Kidney (tissue), 14 donors: ENCODE data around the gene MEF2B. TPM values are rescaled to one million over a fixed set of nuclear protein-coding genes. Genes with fewer than 3 reads are reported as not detected.

Source experiments
- DNase-seq, 5 donors: peaks; one replicate each; pipeline ENCODE4 v3.0.0-alpha.2; 2013 to 2020
- FAIRE-seq: peaks from 2 replicates; lab custom pipeline; 2012; peaks lifted over from hg19 to GRCh38; lab: Jason Lieb, UNC
- H3K27ac ChIP-seq, 2 donors: one replicate each; pipeline ENCODE4 v1.7.0; 2013; ENCODE audit warnings: low read depth in 2 of 2, low read length in 2 of 2, inconsistent platforms in 1 of 2
- H3K27me3 ChIP-seq: one replicate; pipeline ENCODE4 v1.7.1; 2013; ENCODE audit warnings: low read length, inconsistent platforms; ENCODE audit not compliant: control insufficient read depth, insufficient read depth
- H3K36me3 ChIP-seq, 3 donors: one replicate each; pipeline versions ENCODE4 v1.7.0 to v1.7.1; 2013; ENCODE audit warnings: low read length in 3 of 3, control low read depth in 1 of 3, inconsistent platforms in 1 of 3; ENCODE audit not compliant: insufficient read depth in 3 of 3, control insufficient read depth in 2 of 3
- H3K4me1 ChIP-seq, 3 donors: one replicate each; pipeline versions ENCODE4 v1.7.0 to v1.7.1; 2013; ENCODE audit warnings: low read length in 3 of 3, inconsistent platforms in 1 of 3, low read depth in 1 of 3; ENCODE audit not compliant: control insufficient read depth in 2 of 3, insufficient read depth in 2 of 3
- H3K4me3 ChIP-seq, 3 donors: one replicate each; pipeline versions ENCODE4 v1.7.0 to v1.8.1; 2013; ENCODE audit warnings: low read length in 3 of 3, control low read depth in 1 of 3, inconsistent platforms in 1 of 3
- H3K9ac ChIP-seq, 3 donors: one replicate each; pipeline versions ENCODE4 v1.7.0 to v1.7.1; 2013; ENCODE audit warnings: low read length in 3 of 3, control low read depth in 1 of 3, inconsistent platforms in 1 of 3
- H3K9me3 ChIP-seq, 3 donors: one replicate each; pipeline versions ENCODE4 v1.7.0 to v1.7.1; 2013; ENCODE audit warnings: low read length in 3 of 3, control low read depth in 1 of 3, inconsistent platforms in 1 of 3; ENCODE audit not compliant: control insufficient read depth in 2 of 3, insufficient read depth in 1 of 3
- intact Hi-C: fragments of 100-400 bp; cut with DNase I; formaldehyde crosslinking; loops from one replicate; pipeline ENCODE4 v1.11.1; 2022
- polyA plus RNA-seq: library from polyadenylated mRNA; stranded (reverse); fragments of 350-450 nt; fragmentation: Illumina TruSeq; extraction: RNeasy Lipid Tissue Mini Kit (QIAGEN cat#74804); gene quantifications from one replicate; pipeline ENCODE4 v1.2.3, GENCODE V29; 2014; ENCODE audit warnings: low read depth, low replicate concordance; ENCODE audit not compliant: insufficient read depth
- total RNA-seq: library from RNA; stranded (reverse); fragmentation: NEBNext Ultra II Directional; extraction: Animal tissue kit (Norgen Biotek cat#: 25700); gene quantifications from one replicate; pipeline ENCODE4 v1.2.1, GENCODE V29; 2021
- TF ChIP-seq, protein P1 (sequence below): IDR thresholded peaks from 3 replicates; pipeline ENCODE4 v1.5.1; 2012; ENCODE audit warnings: mild to moderate bottlenecking, moderate library complexity, borderline replicate concordance; ENCODE audit not compliant: insufficient read depth; ENCODE audit errors: extremely low read depth
- donor health status: control.
- donor health status: control.
- donor health status: control.
- donor health status: control.
- donor health status: control.
- donor health status: DM: yes; HTN: yes; CAD: no.
- donor health status: Normal renal cell carcinoma (clear cell type).

MEF2B gene
- total and polyA plus RNA-seq, 2 donors from 2014 or later = 0.47 to 3.4 TPM

DNA sequence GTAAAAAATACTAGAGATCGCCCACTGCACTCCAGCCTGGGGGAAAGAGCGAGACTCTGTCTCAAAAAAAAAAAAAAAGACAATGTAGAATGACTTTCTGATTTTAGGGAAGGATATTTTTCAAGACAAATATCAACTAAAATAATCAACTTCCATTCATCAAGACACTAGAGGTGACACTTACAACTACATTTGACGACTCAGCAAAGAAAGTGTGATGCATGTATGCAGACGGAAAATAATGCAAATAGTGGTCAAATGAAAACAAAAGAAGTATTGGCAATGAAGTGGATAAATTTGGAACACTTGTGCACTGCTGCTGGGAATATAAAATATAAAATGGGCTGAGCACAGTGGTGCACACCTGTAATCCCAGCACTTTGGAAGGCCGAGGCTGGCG is 44.0 kb downstream of the MEF2B start:
- H3K27ac ChIP-seq = no peak overlapping the region
- H3K9me3 ChIP-seq = peaks cover 0 to 5% (median 2%) of the 10 kb centered on the region in 3 donors
- no peaks in the 10 kb centered on the region for H3K36me3 ChIP-seq
- H3K4me3 ChIP-seq = no peak overlapping the region
- intact Hi-C loops = no loop called here
- no peaks in the 10 kb centered on the region for H3K27me3 ChIP-seq
- no peak for FAIRE-seq
- H3K4me1 ChIP-seq = no peaks in the 10 kb centered on the region
- DNase-seq = no peak
- no peak overlapping the region for H3K9ac ChIP-seq
- TF ChIP-seq, protein P1, sequence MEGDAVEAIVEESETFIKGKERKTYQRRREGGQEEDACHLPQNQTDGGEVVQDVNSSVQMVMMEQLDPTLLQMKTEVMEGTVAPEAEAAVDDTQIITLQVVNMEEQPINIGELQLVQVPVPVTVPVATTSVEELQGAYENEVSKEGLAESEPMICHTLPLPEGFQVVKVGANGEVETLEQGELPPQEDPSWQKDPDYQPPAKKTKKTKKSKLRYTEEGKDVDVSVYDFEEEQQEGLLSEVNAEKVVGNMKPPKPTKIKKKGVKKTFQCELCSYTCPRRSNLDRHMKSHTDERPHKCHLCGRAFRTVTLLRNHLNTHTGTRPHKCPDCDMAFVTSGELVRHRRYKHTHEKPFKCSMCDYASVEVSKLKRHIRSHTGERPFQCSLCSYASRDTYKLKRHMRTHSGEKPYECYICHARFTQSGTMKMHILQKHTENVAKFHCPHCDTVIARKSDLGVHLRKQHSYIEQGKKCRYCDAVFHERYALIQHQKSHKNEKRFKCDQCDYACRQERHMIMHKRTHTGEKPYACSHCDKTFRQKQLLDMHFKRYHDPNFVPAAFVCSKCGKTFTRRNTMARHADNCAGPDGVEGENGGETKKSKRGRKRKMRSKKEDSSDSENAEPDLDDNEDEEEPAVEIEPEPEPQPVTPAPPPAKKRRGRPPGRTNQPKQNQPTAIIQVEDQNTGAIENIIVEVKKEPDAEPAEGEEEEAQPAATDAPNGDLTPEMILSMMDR = no peak

DNA sequence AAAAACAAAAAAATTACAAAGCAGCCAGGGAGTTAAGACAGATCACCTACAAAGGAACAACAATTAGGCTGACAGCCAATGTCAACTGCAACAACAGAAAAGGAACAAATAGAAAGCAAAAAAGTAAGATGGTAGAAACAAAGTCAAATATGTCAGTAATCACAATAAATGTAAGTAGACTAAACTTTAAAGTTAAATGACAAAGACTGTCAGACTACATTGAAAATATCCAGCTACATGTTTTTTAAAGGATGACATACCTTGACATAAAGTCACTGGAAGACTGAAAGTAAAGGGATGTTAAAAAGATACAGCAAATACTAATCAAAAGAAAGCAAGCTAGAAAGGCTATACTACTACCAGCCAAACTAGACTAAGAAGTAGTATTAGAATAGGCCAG is 46.7 kb downstream of the MEF2B start:
- DNase-seq (no peak), FAIRE-seq (no peak)
- no peaks in the 10 kb centered on the region for H3K4me1 ChIP-seq
- H3K4me3 ChIP-seq = no peak overlapping the region
- TF ChIP-seq, protein P1 = no peak
- H3K36me3 ChIP-seq = no peaks in the 10 kb centered on the region
- no peaks in the 10 kb centered on the region for H3K27me3 ChIP-seq
- H3K9me3 ChIP-seq = peaks cover 0 to 5% (median 2%) of the 10 kb centered on the region in 3 donors
- H3K9ac ChIP-seq = no peak overlapping the region
- H3K27ac ChIP-seq = no peak overlapping the region
- intact Hi-C loops = no loop called here

DNA sequence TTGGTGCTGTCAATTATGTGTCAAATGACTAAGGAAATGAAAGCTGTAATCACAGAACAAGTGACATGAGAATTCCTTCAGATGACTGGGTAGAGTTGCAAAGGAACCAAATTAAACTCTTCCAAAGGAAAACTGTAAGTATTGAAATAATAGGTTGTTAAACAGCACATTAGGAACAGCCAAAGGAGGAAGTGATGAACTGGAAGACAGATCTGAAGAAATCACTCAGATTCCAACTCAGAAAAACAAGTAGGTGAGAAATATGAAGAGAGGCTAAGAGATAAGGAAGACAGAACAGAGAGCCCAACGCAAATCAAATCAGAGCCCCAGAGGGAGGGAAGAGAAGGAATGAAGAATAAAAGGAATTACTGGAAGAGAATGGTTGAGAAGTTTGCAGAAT is 47.2 kb downstream of the MEF2B start:
- no peak overlapping the region for H3K4me3 ChIP-seq
- no peak overlapping the region for H3K9ac ChIP-seq
- no peaks in the 10 kb centered on the region for H3K27me3 ChIP-seq
- no peaks in the 10 kb centered on the region for H3K36me3 ChIP-seq
- H3K4me1 ChIP-seq = no peaks in the 10 kb centered on the region
- FAIRE-seq = no peak
- intact Hi-C loops = no loop called here
- H3K9me3 ChIP-seq = peaks cover 0 to 5% (median 2%) of the 10 kb centered on the region in 3 donors
- no peak for DNase-seq
- no peak overlapping the region for H3K27ac ChIP-seq
- TF ChIP-seq, protein P1 = no peak

DNA sequence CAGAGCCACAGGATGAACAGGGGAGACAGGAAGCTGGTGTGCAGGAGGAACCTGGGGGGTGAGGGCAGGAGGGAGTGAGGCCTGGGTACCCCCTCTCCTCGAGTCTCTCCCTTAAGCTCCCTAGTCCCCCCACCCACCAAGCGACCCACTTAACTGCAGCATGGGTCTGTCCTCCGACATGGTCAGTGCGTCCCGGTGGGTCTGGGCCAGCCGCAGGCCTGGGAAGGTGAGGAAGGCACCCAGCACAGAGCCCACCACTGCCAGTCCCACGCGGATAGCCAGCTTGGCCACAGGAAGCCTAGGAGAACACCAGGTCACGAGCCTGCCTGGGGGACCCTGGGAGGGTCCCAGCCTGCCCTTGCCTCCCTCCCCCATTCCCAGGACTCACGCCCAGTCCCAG is 48.7 kb downstream of the MEF2B start:
- no peaks in the 10 kb centered on the region for H3K27me3 ChIP-seq
- no peak for FAIRE-seq
- H3K9ac ChIP-seq = no peak overlapping the region
- TF ChIP-seq, protein P1 = no peak
- DNase-seq = no peak
- no peaks in the 10 kb centered on the region for H3K36me3 ChIP-seq
- intact Hi-C loops = no loop called here
- H3K4me1 ChIP-seq = no peaks in the 10 kb centered on the region
- no peak overlapping the region for H3K4me3 ChIP-seq
- H3K9me3 ChIP-seq = peaks cover 0 to 5% (median 2%) of the 10 kb centered on the region in 3 donors
- H3K27ac ChIP-seq = no peak overlapping the region
